GM15510 (cell line): ENCODE results near the gene NYAP1.

Source experiments
- POLR2A ChIP-seq: IDR thresholded peaks from 3 replicates; pipeline ENCODE4 v1.6.1; 2011; ENCODE audit warnings: borderline replicate concordance; ENCODE audit not compliant: insufficient read length; ENCODE audit errors: extremely low read depth

The NYAP1 gene

GRCh38 chr7:100513212-100513810 lies 29.6 kb downstream of the NYAP1 start:
- no peak for TF ChIP-seq POLR2A

GRCh38 chr7:100515072-100515532 lies 31.4 kb downstream of the NYAP1 start:
- no peak for TF ChIP-seq POLR2A

- TF ChIP-seq POLR2A, result no peak
Observed at GRCh38 chr7:100516135-100516812, 32.5 kb downstream of the NYAP1 start.

- TF ChIP-seq POLR2A, result no peak
Observed at GRCh38 chr7:100517305-100517704, 33.6 kb downstream of the NYAP1 start.

- TF ChIP-seq POLR2A, result no peak
Observed at GRCh38 chr7:100519580-100519979, 35.9 kb downstream of the NYAP1 start.

GRCh38 chr7:100520138-100520537 lies 36.4 kb downstream of the NYAP1 start:
- no peak for TF ChIP-seq POLR2A

- TF ChIP-seq POLR2A, result no peak
Observed at GRCh38 chr7:100521076-100521475, 37.3 kb downstream of the NYAP1 start.

GRCh38 chr7:100532165-100533022 lies 48.7 kb downstream of the NYAP1 start:
- no peak for TF ChIP-seq POLR2A

GRCh38 chr7:100538348-100538653 lies 54.6 kb downstream of the NYAP1 start:
- no peak for TF ChIP-seq POLR2A

- peak; percentile 80 for TF ChIP-seq POLR2A
Observed at GRCh38 chr7:100538654-100539435, 55.1 kb downstream of the NYAP1 start, which contains the start of gene AGFG2. TSS of gene AGFG2 (plus strand) at chr7:100539203. CDS start at chr7:100539347, 144 bp downstream.

- no peak for TF ChIP-seq POLR2A
Observed at GRCh38 chr7:100539436-100540006, 55.8 kb downstream of the NYAP1 start.

GRCh38 chr7:100540073-100540723 lies 56.5 kb downstream of the NYAP1 start:
- no peak for TF ChIP-seq POLR2A

- TF ChIP-seq POLR2A, result no peak
Observed at GRCh38 chr7:100543586-100543985, 59.9 kb downstream of the NYAP1 start.

GRCh38 chr7:100544386-100544785 lies 60.7 kb downstream of the NYAP1 start:
- no peak for TF ChIP-seq POLR2A
